ENCODE measurements around the gene HOXB7. TPM values are rescaled to one million over a fixed set of nuclear protein-coding genes. Genes with fewer than 3 reads are reported as not detected.

Gene HOXB7
- total RNA-seq, 1 donor from 2014 or later: 0.30 TPM

DNA sequence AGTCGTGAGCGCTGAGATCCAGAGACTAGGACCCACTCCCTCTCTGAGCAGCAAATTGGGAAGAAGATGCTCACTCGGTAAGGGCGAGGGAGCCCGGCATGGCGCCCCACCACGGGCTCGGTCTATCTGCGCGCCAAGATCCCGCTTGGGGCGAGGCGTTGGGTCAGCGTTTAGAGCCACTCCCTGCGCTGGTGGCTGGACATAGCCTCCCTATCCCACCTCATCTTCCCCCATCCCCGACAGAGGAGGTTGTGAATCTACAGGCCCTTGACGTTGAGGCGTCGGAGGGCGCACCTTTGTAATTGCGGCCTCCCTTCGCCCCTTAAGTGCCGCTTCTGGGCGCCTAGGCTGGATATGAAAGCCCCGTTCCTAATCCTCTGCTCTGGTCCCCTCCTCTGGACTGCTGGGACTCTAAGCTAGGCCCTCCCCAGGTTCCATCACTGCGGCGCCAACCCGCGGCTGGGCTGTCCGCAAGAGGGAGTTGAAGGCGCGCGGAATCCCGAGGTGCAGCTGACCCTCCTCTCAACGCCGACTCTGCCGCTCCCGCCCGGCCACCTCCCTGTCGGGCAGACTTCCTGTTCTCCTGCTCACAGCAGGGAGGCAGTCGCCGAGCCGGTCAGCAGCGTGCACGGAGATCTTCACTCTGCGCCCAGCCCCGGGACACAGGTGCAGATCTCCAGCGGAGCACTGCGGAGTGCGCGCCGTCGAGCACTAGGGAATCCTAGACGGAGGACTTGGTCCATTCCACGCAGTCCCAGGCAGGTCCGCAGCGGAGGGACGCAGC, 31.4 kb upstream of the HOXB7 start:
- intact Hi-C loops (cut with micrococcal nuclease): loop anchor here (5.0 kb wide), 1 partner anchor 80 kb away; the partner anchor contains the start of genes PRAC1 and PRAC2
- no peak overlapping the region for H3K4me3 Mint-ChIP-seq
- peaks cover 2% of the 10 kb centered on the region for H3K36me3 Mint-ChIP-seq (ENCODE audit: low read depth)
- H3K27me3 Mint-ChIP-seq: peaks cover 94% of the 10 kb centered on the region
- no peaks in the 10 kb centered on the region for H3K9me3 Mint-ChIP-seq
- no peak overlapping the region for H3K27ac Mint-ChIP-seq
- peak; percentile 57 for DNase-seq
- H3K4me1 Mint-ChIP-seq: peaks cover 16% of the 10 kb centered on the region

DNA sequence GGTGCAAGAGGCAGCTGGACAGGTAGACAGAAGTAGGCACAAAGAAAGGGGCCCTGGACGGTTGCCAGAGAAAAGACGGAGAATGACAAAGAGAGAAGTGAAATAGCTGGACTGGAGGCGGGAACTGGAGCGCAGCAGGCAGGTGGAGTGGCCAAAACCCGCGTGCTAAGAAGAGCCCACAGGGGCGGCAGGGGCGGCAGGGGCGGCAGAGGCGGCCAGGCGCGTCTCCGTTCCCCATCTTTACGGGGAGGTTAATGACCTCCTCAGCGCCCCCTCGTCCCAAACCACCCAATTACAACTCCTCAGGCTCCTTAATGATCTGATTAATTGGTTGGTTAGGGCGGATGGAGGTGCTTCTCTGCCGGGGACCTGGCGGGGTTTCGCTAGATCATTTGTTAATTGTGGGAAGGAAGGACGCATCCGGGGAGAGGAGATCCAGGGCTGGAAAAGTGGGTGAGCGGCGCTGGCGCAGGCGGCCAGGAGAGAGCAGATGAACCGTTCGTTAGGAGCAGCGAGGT, 30.8 kb upstream of the HOXB7 start:
- Mint-ChIP-seq H3K4me1 (peaks cover 12% of the 10 kb centered on the region), H3K27ac (peak overlapping the region; percentile 62), H3K27me3 (peaks cover 96% of the 10 kb centered on the region), H3K4me3 (no peak overlapping the region), H3K9me3 (no peaks in the 10 kb centered on the region), H3K36me3 (ENCODE audit: low read depth) (peaks cover 2% of the 10 kb centered on the region)
- intact Hi-C loops (cut with micrococcal nuclease): loop anchor here (2.0 to 5.0 kb wide), 2 partner anchors 25 to 81 kb away; partner anchors contain the start of genes PRAC1 and PRAC2
- DNase-seq: no peak

DNA sequence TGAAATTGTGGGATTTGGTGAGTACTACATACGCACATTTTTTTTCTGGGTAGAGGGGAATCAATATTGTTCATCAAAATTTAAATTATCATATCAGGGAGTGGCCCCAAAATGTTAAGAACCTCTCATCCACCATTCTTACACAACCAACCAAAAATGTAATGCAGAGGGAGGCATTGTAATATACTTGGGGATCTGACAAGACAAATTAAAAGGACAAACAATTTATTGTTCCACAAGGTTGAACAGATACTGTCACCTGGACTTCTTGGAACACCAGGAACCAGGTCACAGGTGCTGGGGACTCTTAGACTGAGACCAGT, 30.0 kb upstream of the HOXB7 start:
- DNase-seq: no peak
- no peaks in the 10 kb centered on the region for H3K9me3 Mint-ChIP-seq
- intact Hi-C loops (cut with micrococcal nuclease): loop anchor here (2.0 to 5.0 kb wide), 2 partner anchors 24 to 81 kb away; partner anchors contain the start of genes PRAC1 and PRAC2
- H3K4me3 Mint-ChIP-seq: no peak overlapping the region
- peaks cover 2% of the 10 kb centered on the region for H3K36me3 Mint-ChIP-seq (ENCODE audit: low read depth)
- H3K27me3 Mint-ChIP-seq: peaks cover 97% of the 10 kb centered on the region
- peaks cover 11% of the 10 kb centered on the region for H3K4me1 Mint-ChIP-seq
- no peak overlapping the region for H3K27ac Mint-ChIP-seq

DNA sequence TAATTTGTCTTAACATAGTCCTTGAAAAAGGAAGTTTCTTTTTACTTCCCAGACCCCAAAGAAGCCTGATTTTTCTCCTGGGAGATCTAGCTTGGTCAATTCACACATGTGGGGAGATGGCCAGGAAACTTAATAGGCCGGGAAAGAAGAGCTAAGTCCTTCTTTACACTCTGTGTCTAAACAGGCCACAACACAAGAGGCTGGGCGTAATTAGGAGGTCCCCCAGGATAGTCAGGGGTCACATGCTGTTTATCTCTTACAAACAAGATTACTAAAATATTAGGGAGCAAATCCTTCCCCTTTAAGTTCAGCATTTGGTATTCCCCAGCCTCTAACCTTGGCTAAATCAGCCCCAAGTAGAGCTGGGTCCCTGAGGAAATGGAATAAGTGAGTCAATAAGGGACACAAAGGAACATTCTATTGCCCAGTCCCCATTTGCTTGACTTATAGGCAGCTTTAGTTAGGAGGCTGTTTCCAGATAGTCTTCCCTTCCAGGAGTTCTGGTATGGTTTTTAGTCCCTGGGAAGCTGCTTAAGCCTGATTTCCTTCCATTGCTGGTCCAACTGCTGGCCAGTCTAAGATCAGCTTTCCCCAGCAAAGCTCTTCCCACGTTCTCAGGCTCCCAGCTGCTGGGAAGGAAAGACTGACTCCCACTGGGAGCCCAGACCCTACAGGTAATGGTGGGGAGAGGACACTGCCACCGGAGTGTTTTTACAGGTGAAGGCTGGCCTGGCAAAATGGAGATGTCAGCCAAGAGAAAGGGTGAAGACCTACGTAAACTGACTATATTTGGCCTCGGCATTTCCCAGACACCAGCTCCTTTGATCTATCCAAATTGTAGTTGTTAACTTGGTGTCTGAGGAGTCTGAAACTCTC, 29.4 kb upstream of the HOXB7 start:
- intact Hi-C loops (cut with micrococcal nuclease): loop anchor here (2.0 to 5.0 kb wide), 2 partner anchors 23 to 82 kb away; partner anchors contain the start of genes PRAC1 and PRAC2
- no peak overlapping the region for H3K4me3 Mint-ChIP-seq

DNA sequence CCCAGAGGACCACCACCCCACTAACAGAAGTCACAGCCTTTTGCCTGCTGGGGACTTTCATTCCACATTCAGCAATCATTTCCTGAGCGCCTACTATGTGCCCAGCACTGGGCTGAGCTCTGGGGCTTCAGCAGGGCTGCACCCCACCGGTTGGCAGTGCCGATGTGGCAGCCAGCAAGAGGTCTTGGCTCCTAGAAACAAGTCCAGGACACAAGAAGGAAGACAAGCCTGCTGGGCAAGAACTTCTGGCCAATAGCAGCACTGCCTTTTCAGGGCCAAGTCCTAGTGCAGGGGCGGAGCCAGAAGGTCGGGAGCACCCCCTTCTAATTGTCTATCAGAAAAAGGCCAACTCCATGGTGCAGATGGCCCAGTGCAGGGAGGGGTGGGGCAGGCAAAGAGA, 28.3 kb upstream of the HOXB7 start:
- no peaks in the 10 kb centered on the region for H3K9me3 Mint-ChIP-seq
- intact Hi-C loops (cut with micrococcal nuclease): no loop called here

More for the DNA sequence above, 29.4 kb upstream of the HOXB7 start:
- peaks cover 2% of the 10 kb centered on the region for H3K36me3 Mint-ChIP-seq (ENCODE audit: low read depth)
- no peak for DNase-seq
- no peak overlapping the region for H3K27ac Mint-ChIP-seq
- H3K4me1 Mint-ChIP-seq: peaks cover 8% of the 10 kb centered on the region
- peaks cover 97% of the 10 kb centered on the region for H3K27me3 Mint-ChIP-seq
- no peaks in the 10 kb centered on the region for H3K9me3 Mint-ChIP-seq

DNA sequence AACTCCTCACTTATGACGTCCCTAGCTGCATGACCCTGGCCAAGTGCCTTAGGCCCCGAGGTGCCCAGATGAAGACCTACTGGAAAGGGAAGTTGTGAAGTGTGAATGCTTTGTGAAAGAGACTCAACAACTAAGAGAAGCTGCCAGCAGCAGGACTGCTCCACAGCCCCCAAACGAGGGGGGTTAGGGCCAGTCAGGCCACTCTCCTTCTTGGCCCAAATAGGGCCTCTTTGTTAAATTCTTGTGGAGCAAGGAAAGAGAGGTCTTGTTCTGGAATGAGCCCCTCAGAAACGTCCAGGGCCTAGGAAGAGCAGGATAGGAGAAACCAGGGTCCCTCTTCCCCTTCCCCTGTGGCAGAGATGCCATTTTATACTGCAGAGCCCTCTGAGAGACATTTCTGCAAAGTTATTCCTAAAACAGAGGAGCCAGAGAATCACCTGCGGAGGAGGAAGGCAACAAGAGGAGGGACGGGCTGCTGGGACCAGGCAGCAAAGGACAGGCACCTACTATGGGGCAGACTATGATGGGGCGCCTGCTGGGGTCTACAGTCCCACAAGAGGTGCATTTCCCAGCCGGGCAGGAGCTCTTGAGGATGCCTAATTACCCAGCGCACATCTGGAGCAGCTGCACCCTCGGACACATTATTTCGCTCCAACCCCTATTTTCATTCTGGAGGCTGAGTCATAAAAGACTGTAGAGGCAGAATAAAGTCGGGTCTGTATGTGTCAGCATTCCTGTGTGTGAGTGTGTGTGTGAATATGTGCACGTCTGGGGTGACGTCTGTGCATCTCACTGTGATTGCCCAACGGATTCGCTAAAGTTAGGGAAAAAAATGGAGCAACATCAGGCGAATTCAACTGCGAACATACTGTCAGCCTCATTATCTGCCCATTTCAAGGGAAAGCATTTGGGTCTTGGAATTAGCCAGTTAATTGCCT, 26.8 kb upstream of the HOXB7 start:
- Mint-ChIP-seq H3K4me1 (peaks cover 11% of the 10 kb centered on the region), H3K4me3 (no peak overlapping the region), H3K27me3 (peaks cover 94% of the 10 kb centered on the region), H3K9me3 (no peaks in the 10 kb centered on the region), H3K27ac (no peak overlapping the region), H3K36me3 (ENCODE audit: low read depth) (peaks cover 2% of the 10 kb centered on the region)
- intact Hi-C loops (cut with micrococcal nuclease): no loop called here
- DNase-seq: no peak

More for the DNA sequence above, 28.3 kb upstream of the HOXB7 start:
- H3K4me3 Mint-ChIP-seq: no peak overlapping the region
- no peak for DNase-seq
- H3K27ac Mint-ChIP-seq: no peak overlapping the region
- peaks cover 9% of the 10 kb centered on the region for H3K4me1 Mint-ChIP-seq
- peaks cover 2% of the 10 kb centered on the region for H3K36me3 Mint-ChIP-seq (ENCODE audit: low read depth)
- H3K27me3 Mint-ChIP-seq: peaks cover 97% of the 10 kb centered on the region

DNA sequence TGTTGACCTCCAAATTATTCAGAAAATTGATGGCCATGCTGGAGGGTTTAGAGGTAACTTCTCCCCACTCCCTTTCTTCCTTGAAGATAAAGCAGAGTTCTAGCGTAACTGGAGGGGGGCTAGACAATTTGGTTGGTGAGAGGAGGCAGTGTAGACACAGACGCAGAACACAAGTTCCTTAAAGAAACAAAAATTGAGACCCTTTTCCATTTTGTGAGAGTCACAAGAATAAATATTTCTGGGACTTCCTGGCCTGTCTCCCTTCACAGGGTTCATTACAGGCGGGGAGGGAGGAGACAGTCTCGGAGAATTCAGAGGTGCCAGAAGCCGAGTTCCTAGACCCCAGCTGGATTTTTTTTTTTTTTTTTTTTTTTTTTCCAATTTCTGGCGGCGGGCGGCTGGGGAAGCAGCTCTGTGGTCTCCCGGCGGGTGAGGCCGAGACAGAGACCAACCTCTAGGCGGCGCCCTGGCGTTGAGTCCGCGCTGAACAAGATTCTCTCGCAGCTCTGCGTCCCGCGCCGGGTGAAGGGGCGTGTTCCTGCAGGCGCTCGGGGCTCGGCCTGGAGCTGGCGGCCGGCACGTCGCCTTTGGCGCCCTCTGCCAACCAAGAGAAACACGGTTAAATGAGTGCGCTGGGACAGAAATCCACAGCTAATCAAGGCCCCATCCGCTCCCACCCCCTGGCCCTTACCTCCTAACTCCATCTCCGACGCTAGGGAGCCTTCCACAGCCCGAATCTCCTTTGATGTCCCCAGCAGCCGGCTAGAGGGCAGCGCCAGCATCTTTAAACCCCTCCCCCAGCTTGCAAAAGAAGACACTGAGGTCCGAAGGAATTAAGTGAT, 25.6 kb upstream of the HOXB7 start:
- Mint-ChIP-seq H3K27ac (no peak overlapping the region), H3K36me3 (ENCODE audit: low read depth) (no peaks in the 10 kb centered on the region), H3K4me1 (peaks cover 8% of the 10 kb centered on the region), H3K27me3 (peaks cover 92% of the 10 kb centered on the region), H3K9me3 (no peaks in the 10 kb centered on the region), H3K4me3 (no peak overlapping the region)
- intact Hi-C loops (cut with micrococcal nuclease): loop anchor here (1.0 kb wide), 1 partner anchor 10 kb away; the partner anchor contains the start of gene HOXB9
- DNase-seq: peak; percentile 91

DNA sequence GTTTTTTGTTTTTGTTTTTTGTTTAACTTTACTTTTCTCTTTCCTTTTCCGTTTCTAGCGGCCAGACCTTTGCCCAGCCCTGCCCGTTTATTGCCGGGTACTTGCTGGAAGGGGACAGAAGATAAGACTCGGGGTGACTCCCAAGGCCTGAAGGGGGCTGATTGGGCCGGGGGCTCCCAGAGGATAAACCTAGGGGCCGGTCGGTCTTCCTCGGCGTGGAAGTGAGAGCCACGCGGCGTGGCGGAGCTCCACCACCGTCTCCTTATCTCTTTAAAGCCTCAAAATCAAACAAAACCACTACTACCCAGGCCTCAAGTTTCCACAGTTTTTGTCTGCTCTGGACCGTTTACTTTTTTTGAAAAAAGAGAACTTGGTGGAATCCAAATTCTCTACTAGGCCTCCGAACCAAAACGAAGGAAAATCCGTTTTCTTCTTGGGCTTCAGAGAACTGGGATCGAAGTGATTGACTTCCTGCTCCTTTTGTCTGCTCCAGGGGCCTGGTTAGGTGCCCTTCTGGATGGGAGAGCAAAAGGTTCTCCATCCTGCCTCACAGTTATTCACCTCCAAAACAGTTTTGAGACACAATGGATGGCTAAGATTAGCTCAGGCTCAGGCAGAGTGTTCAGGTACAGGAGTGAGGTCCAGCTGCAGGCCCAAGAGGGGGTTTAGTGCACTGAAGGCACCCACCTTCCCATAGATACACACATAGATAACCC, 23.8 kb upstream of the HOXB7 start:
- intact Hi-C loops (cut with micrococcal nuclease): no loop called here
- Mint-ChIP-seq H3K4me1 (peaks cover 6% of the 10 kb centered on the region), H3K27me3 (peaks cover 89% of the 10 kb centered on the region), H3K4me3 (peak overlapping the region; percentile 47), H3K27ac (no peak overlapping the region), H3K36me3 (ENCODE audit: low read depth) (no peaks in the 10 kb centered on the region), H3K9me3 (no peaks in the 10 kb centered on the region)
- no peak for DNase-seq

DNA sequence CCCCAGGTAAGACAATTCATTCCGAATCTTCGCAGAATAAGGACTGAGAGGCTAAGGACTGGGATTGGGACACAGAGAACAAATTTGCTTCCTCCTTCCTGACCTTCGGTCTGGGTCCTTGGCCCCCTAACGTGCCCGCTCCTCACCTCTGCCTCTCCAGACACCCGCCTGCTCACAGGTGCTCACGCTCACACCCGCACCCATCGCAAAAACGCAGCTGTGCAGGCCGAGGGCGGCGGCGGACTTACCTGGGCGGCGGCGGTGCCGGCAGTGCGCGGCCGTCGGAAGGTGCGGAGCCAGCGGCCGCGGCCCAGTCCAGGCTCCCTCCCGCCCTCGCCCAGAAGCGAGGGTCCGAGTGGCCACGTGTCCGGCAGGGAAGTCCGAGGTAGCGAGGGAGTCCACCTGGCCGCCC, 22.5 kb upstream of the HOXB7 start:
- peaks cover 89% of the 10 kb centered on the region for H3K27me3 Mint-ChIP-seq
- DNase-seq: no peak
- no peaks in the 10 kb centered on the region for H3K9me3 Mint-ChIP-seq
- no peak overlapping the region for H3K4me3 Mint-ChIP-seq
- no peaks in the 10 kb centered on the region for H3K36me3 Mint-ChIP-seq (ENCODE audit: low read depth)
- H3K27ac Mint-ChIP-seq: no peak overlapping the region
- peaks cover 6% of the 10 kb centered on the region for H3K4me1 Mint-ChIP-seq
- intact Hi-C loops (cut with micrococcal nuclease): no loop called here

DNA sequence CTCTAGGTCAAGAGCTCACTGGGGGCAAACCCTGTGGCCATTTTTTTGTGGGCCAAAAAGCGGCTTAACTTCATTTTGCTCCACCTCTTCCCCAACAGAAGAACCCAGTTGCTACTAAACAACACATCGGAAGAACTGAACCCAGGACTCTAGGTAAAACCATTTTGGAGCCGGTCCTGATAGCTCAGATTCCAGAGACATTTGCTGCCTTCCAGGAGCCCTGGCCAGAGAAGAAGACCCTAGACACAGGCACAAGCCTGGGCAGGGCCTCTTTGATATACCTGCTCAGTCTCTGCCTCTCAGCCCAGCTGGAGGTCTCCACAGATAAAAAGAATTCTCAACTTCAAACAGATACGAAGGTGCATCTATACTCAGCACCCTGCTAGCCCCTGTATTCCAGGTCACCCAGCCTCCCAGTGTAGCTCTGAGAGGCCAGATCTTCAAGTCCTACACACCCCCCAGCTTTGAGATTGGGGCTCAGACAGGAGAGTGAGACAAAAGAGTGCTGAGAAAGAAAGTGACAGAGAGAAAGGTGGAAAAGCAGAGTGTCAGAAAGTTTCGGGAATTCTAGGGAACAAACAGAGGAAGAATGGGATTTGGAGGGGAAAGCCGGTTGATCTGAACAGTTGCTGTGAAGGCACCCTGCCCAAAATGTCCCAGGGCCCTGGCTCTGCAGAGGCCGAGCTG, 21.9 kb upstream of the HOXB7 start:
- H3K4me3 Mint-ChIP-seq: peak overlapping the region; percentile 33
- no peak overlapping the region for H3K27ac Mint-ChIP-seq
- intact Hi-C loops (cut with micrococcal nuclease): no loop called here

DNA sequence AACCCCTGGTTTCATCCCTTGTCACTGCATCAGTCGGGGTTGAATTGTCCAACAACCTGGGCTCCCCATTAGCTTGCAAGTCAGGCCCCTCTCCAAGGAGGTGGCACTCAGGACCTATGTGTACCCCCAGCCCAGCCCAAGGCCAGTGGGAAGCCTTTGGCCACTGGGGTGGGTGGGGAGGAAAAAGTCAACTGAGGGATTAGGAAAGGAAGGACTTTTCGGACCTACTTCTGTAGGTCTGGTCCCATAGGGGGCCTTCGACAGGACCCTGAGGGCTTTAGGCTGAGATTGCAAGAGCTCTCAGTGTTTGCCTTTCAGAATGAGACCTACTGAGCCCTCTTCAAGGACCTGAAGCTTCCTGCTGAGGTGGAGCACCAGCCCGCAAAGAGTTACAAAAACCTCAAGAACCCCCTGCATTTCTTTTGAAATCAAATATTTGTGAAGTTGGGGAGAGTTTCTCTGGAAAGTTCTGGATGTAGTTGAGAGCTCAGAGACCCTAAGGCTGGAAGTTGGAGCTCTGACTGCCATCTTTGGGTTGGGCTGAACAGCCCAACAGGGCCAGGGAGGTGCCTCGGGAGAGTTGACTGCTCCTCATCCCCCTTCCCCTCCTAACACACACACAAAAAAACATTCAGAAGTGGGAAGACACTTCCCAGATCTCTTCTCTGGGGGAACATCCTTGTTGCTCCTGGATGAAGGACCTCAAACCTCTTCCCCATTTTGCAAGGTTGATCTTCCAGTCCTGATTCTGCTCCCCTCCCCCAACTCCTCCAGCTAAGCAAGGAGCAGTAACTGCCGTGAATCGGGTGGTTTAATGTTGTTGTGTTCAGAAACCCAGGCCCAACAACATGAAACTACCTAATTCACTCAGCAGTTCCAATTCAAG, 21.1 kb upstream of the HOXB7 start:
- intact Hi-C loops (cut with micrococcal nuclease): no loop called here
- Mint-ChIP-seq H3K4me3 (no peak overlapping the region), H3K27me3 (peaks cover 90% of the 10 kb centered on the region), H3K36me3 (ENCODE audit: low read depth) (no peaks in the 10 kb centered on the region), H3K4me1 (peaks cover 6% of the 10 kb centered on the region), H3K27ac (no peak overlapping the region), H3K9me3 (no peaks in the 10 kb centered on the region)
- DNase-seq: no peak

More for the DNA sequence above, 21.9 kb upstream of the HOXB7 start:
- H3K9me3 Mint-ChIP-seq: no peaks in the 10 kb centered on the region
- DNase-seq: no peak
- H3K36me3 Mint-ChIP-seq (ENCODE audit: low read depth): no peaks in the 10 kb centered on the region
- peaks cover 90% of the 10 kb centered on the region for H3K27me3 Mint-ChIP-seq
- peaks cover 6% of the 10 kb centered on the region for H3K4me1 Mint-ChIP-seq

All from activated CD4-positive, alpha-beta T cell treated with anti-CD3 and anti-CD28 coated beads, Interleukin-2, amount 10 ng/mL, durations not matched to agents 24 days and 14 days (primary cell).